ENCODE results near the gene PLN. TPM values are rescaled to one million over a fixed set of nuclear protein-coding genes. Genes with fewer than 3 reads are reported as not detected.

Gene PLN
- total and polyA plus RNA-seq, 8 donors: 2.3 to 13.3 (median 3.8) TPM

GRCh38 chr6:118562959-118563358 lies 14.9 kb downstream of the PLN start:
- H3K27me3 ChIP-seq: no peaks in the 10 kb centered on the region
- H3K27ac ChIP-seq: no peak overlapping the region
- no peaks in the 10 kb centered on the region for H3K9me3 ChIP-seq
- no peak overlapping the region for H3K4me3 ChIP-seq
- TF ChIP-seq, protein P1, sequence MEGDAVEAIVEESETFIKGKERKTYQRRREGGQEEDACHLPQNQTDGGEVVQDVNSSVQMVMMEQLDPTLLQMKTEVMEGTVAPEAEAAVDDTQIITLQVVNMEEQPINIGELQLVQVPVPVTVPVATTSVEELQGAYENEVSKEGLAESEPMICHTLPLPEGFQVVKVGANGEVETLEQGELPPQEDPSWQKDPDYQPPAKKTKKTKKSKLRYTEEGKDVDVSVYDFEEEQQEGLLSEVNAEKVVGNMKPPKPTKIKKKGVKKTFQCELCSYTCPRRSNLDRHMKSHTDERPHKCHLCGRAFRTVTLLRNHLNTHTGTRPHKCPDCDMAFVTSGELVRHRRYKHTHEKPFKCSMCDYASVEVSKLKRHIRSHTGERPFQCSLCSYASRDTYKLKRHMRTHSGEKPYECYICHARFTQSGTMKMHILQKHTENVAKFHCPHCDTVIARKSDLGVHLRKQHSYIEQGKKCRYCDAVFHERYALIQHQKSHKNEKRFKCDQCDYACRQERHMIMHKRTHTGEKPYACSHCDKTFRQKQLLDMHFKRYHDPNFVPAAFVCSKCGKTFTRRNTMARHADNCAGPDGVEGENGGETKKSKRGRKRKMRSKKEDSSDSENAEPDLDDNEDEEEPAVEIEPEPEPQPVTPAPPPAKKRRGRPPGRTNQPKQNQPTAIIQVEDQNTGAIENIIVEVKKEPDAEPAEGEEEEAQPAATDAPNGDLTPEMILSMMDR (IDR thresholded peaks at IDR 0.05): no peak
- no peak for DNase-seq
- peaks cover 0 to 7% of the 10 kb centered on the region in 2 donors for H3K4me1 ChIP-seq
- peaks cover 0 to 3% of the 10 kb centered on the region in 2 donors for H3K36me3 ChIP-seq
- intact Hi-C loops (cut with DNase I): no loop called here
- ATAC-seq: peak; percentile 24

GRCh38 chr6:118565311-118565960 lies 17.3 kb downstream of the PLN start:
- H3K36me3 ChIP-seq: peaks cover 0 to 3% of the 10 kb centered on the region in 2 donors
- TF ChIP-seq, protein P1 (IDR thresholded peaks at IDR 0.05): peak; percentile 11 to 17

DNA sequence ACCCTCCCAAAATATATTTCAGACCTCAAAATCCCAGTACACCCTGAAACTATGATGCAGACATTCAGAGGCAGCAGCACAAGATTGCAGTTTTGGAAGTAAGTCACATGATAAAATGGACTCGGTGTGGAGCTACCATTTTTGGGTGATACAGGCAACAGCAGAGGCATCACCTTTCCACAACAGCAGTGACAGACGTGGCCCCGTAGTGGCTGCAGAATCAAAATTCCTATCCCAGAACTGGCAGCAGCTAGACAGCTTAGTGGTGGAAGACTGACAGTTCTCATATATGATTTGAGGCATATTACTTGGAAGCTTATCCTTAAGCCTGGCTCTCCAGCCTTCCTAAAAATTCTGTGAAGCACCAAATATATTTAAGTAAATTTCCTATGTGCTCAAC lies 19.9 kb downstream of the PLN start:
- no peak overlapping the region for H3K4me3 ChIP-seq
- TF ChIP-seq, protein P1 (IDR thresholded peaks at IDR 0.05): no peak
- no peaks in the 10 kb centered on the region for H3K9me3 ChIP-seq
- H3K4me1 ChIP-seq: no peaks in the 10 kb centered on the region
- H3K27me3 ChIP-seq: no peaks in the 10 kb centered on the region
- DNase-seq: no peak
- H3K36me3 ChIP-seq: peaks cover 0 to 3% of the 10 kb centered on the region in 2 donors
- H3K27ac ChIP-seq: no peak overlapping the region
- ATAC-seq: no peak
- intact Hi-C loops (cut with DNase I): no loop called here

More at GRCh38 chr6:118565311-118565960, 17.3 kb downstream of the PLN start:
- H3K4me3 ChIP-seq: no peak overlapping the region
- intact Hi-C loops (cut with DNase I): no loop called here
- H3K9me3 ChIP-seq: no peaks in the 10 kb centered on the region
- DNase-seq (peak in 1 of 4 donors; percentile 48), ATAC-seq (peak; percentile 82)
- no peaks in the 10 kb centered on the region for H3K4me1 ChIP-seq
- no peak overlapping the region for H3K27ac ChIP-seq
- H3K27me3 ChIP-seq: no peaks in the 10 kb centered on the region

DNA sequence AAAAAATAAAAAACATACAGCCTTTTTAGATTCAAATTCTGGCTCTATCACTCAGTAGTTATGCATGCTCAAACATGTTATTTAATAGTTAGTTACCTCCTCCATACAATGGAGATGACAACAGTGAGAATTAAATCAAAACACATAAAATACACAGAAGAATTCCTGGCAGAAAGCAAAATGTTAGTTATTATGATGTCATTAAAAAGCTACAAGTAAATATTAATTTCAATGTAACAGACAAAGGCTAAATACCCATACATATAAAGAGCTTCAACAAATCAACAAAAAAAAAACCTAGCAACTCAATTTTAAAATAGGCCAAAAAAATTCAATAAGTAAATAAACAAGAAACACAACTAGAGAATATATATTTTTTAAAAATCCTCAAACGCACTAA lies 21.4 kb downstream of the PLN start:
- no peak for DNase-seq
- H3K9me3 ChIP-seq: peaks cover 0 to 14% of the 10 kb centered on the region in 2 donors
- no peak overlapping the region for H3K27ac ChIP-seq
- TF ChIP-seq, protein P1 (IDR thresholded peaks at IDR 0.05): no peak
- H3K4me3 ChIP-seq: no peak overlapping the region
- H3K4me1 ChIP-seq: no peaks in the 10 kb centered on the region
- peaks cover 0 to 10% of the 10 kb centered on the region in 2 donors for H3K36me3 ChIP-seq
- intact Hi-C loops (cut with DNase I): no loop called here
- ATAC-seq: no peak
- no peaks in the 10 kb centered on the region for H3K27me3 ChIP-seq

- Histone ChIP-seq H3K36me3 (peaks cover 0 to 12% of the 10 kb centered on the region in 2 donors), H3K4me3 (no peak overlapping the region), H3K27ac (no peak overlapping the region), H3K4me1 (no peaks in the 10 kb centered on the region), H3K27me3 (no peaks in the 10 kb centered on the region), H3K9me3 (peaks cover 0 to 30% of the 10 kb centered on the region in 2 donors)
- DNase-seq (no peak), ATAC-seq (no peak)
- intact Hi-C loops (cut with DNase I): no loop called here
- TF ChIP-seq, protein P1 (IDR thresholded peaks at IDR 0.05): no peak
Measured at GRCh38 chr6:118571121-118571520, 23.0 kb downstream of the PLN start.

Data from left lung (tissue), 10 donors.